ENCODE results near the gene EXOC2. TPM values are rescaled to one million over a fixed set of nuclear protein-coding genes. Genes with fewer than 3 reads are reported as not detected.

EXOC2 gene
- total RNA-seq, 1 donor from 2014 or later, result 46.5 TPM

GRCh38 chr6:683742-684440 is 9.0 kb downstream of the EXOC2 start:
- H3K9me3 Mint-ChIP-seq, result no peaks in the 10 kb centered on the region
- Histone ChIP-seq H3F3A (ENCODE audit: low read depth) (peaks cover 4% of the 10 kb centered on the region), H3K4me1 (peaks cover 47% of the 10 kb centered on the region), H3K4me2 (peak overlapping the region; percentile 84), H3K9me3 (ENCODE audit: low read depth) (no peaks in the 10 kb centered on the region), H3K27me3 (no peaks in the 10 kb centered on the region), H3K36me3 (no peaks in the 10 kb centered on the region), H3K4me3 (peak overlapping the region; percentile 50), H3K9ac (no peak overlapping the region), H4K20me1 (ENCODE audit: low read depth) (peaks cover 72% of the 10 kb centered on the region), H2AFZ (replicated peaks) (no peak overlapping the region), H3K27ac (no peak overlapping the region), H3K79me2 (ENCODE audit: low read depth) (peaks cover 92% of the 10 kb centered on the region)
- H3K4me1 Mint-ChIP-seq, result peaks cover 26% of the 10 kb centered on the region
- peak; percentile 83 for DNase-seq (ENCODE audit: low spot score)
- H3K4me3 Mint-ChIP-seq, result peak overlapping the region; percentile 82
- H3K27me3 Mint-ChIP-seq (ENCODE audit: insufficient read depth, low read depth), result no peaks in the 10 kb centered on the region
- TF ChIP-seq EZH2phosphoT487 (IDR thresholded peaks at IDR 0.05), result no peak
- no peak for TF ChIP-seq EZH2 (IDR thresholded peaks at IDR 0.05)
- TF ChIP-seq, protein P1, sequence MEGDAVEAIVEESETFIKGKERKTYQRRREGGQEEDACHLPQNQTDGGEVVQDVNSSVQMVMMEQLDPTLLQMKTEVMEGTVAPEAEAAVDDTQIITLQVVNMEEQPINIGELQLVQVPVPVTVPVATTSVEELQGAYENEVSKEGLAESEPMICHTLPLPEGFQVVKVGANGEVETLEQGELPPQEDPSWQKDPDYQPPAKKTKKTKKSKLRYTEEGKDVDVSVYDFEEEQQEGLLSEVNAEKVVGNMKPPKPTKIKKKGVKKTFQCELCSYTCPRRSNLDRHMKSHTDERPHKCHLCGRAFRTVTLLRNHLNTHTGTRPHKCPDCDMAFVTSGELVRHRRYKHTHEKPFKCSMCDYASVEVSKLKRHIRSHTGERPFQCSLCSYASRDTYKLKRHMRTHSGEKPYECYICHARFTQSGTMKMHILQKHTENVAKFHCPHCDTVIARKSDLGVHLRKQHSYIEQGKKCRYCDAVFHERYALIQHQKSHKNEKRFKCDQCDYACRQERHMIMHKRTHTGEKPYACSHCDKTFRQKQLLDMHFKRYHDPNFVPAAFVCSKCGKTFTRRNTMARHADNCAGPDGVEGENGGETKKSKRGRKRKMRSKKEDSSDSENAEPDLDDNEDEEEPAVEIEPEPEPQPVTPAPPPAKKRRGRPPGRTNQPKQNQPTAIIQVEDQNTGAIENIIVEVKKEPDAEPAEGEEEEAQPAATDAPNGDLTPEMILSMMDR (IDR thresholded peaks at IDR 0.05), result no peak
- H3K36me3 Mint-ChIP-seq, result no peaks in the 10 kb centered on the region
- H3K27ac Mint-ChIP-seq, result no peak overlapping the region

GRCh38 chr6:680666-681340 is 12.1 kb downstream of the EXOC2 start:
- Mint-ChIP-seq H3K4me1 (peaks cover 26% of the 10 kb centered on the region), H3K36me3 (peaks cover 4% of the 10 kb centered on the region), H3K27ac (no peak overlapping the region), H3K9me3 (peaks cover 8% of the 10 kb centered on the region), H3K27me3 (ENCODE audit: insufficient read depth, low read depth) (peaks cover 6% of the 10 kb centered on the region), H3K4me3 (no peak overlapping the region)
- H3K79me2 ChIP-seq (ENCODE audit: low read depth), result peaks cover 82% of the 10 kb centered on the region
- no peak overlapping the region for H3K4me3 ChIP-seq
- no peak overlapping the region for H3K27ac ChIP-seq
- H3K36me3 ChIP-seq, result peaks cover 4% of the 10 kb centered on the region
- no peak for DNase-seq (ENCODE audit: low spot score)
- no peaks in the 10 kb centered on the region for H3K9me3 ChIP-seq (ENCODE audit: low read depth)
- no peaks in the 10 kb centered on the region for H3K27me3 ChIP-seq
- H3K4me2 ChIP-seq, result peak overlapping the region; percentile 58
- peaks cover 53% of the 10 kb centered on the region for H3K4me1 ChIP-seq
- H3F3A ChIP-seq (ENCODE audit: low read depth), result peaks cover 4% of the 10 kb centered on the region
- H3K9ac ChIP-seq, result no peak overlapping the region
- TF ChIP-seq, protein P1 (IDR thresholded peaks at IDR 0.05), result no peak
- TF ChIP-seq EZH2 (IDR thresholded peaks at IDR 0.05) (no peak), EZH2phosphoT487 (IDR thresholded peaks at IDR 0.05) (no peak)
- H4K20me1 ChIP-seq (ENCODE audit: low read depth), result peaks cover 57% of the 10 kb centered on the region
- no peak overlapping the region for H2AFZ ChIP-seq (replicated peaks)

- TF ChIP-seq EZH2phosphoT487 (IDR thresholded peaks at IDR 0.05), result no peak
- TF ChIP-seq EZH2 (IDR thresholded peaks at IDR 0.05), result no peak
- TF ChIP-seq, protein P1 (IDR thresholded peaks at IDR 0.05), result no peak
- H3K9me3 Mint-ChIP-seq, result peaks cover 9% of the 10 kb centered on the region
- Histone ChIP-seq H3K4me3 (no peak overlapping the region), H3K4me1 (peaks cover 53% of the 10 kb centered on the region), H3K79me2 (ENCODE audit: low read depth) (peaks cover 78% of the 10 kb centered on the region), H3K4me2 (peak overlapping the region; percentile 58), H3K36me3 (peaks cover 4% of the 10 kb centered on the region), H2AFZ (replicated peaks) (no peak overlapping the region), H3K9ac (no peak overlapping the region), H3K9me3 (ENCODE audit: low read depth) (no peaks in the 10 kb centered on the region), H4K20me1 (ENCODE audit: low read depth) (peaks cover 53% of the 10 kb centered on the region), H3K27ac (no peak overlapping the region), H3F3A (ENCODE audit: low read depth) (peaks cover 4% of the 10 kb centered on the region), H3K27me3 (no peaks in the 10 kb centered on the region)
- peaks cover 6% of the 10 kb centered on the region for H3K36me3 Mint-ChIP-seq
- no peak overlapping the region for H3K4me3 Mint-ChIP-seq
- peaks cover 6% of the 10 kb centered on the region for H3K27me3 Mint-ChIP-seq (ENCODE audit: insufficient read depth, low read depth)
- no peak for DNase-seq (ENCODE audit: low spot score)
- no peak overlapping the region for H3K27ac Mint-ChIP-seq
- H3K4me1 Mint-ChIP-seq, result peaks cover 26% of the 10 kb centered on the region
These were observed 12.7 kb downstream of the EXOC2 start for GRCh38 chr6:680251-680650.
